Activated CD8-positive, alpha-beta memory T cell treated with anti-CD3 and anti-CD28 coated beads, Interleukin-2, amount 10 ng/mL, durations not matched to agents 7 days and 5 days (primary cell): ENCODE measurements around the gene LRPAP1. TPM values are rescaled to one million over a fixed set of nuclear protein-coding genes. Genes with fewer than 3 reads are reported as not detected.
"Not testable (repeated sequence)": the region's sequence is repeated elsewhere in the genome, so short reads cannot be mapped to it uniquely, and the experiment has no call there.

Source experiments
- ATAC-seq: fragments of 150-1000 bp; cut with Tn5 transposase; one replicate; pipeline ENCODE4 v1.10.0; 2021; ENCODE audit warnings: moderate library complexity
- CTCF ChIA-PET: fragments of 350-600 bp; sonication (Branson Sonifier 250); formaldehyde crosslinking; loops from one replicate; lab custom pipeline; 2021; ENCODE audit warnings: antibody characterized with exemption; lab: Charles Lee
- DNase-seq: peaks from one replicate; pipeline ENCODE4 v3.0.0-alpha.2; 2020
- H3K27ac Mint-ChIP-seq: one replicate; pipeline ENCODE4 v1.8.0; 2021; ENCODE audit warnings: mild to moderate bottlenecking, mixed read lengths
- H3K27me3 Mint-ChIP-seq: one replicate; pipeline ENCODE4 v1.8.0; 2021; ENCODE audit warnings: mixed read lengths
- H3K36me3 Mint-ChIP-seq: one replicate; pipeline ENCODE4 v1.8.0; 2021; ENCODE audit warnings: mild to moderate bottlenecking, mixed read lengths
- H3K4me1 Mint-ChIP-seq: one replicate; pipeline ENCODE4 v1.8.0; 2021; ENCODE audit warnings: mixed read lengths
- H3K4me3 Mint-ChIP-seq: one replicate; pipeline ENCODE4 v1.8.0; 2021; ENCODE audit warnings: mild to moderate bottlenecking, moderate library complexity, mixed read lengths
- H3K9me3 Mint-ChIP-seq: one replicate; pipeline ENCODE4 v1.8.0; 2022; ENCODE audit warnings: low read depth, mixed read lengths
- total RNA-seq, 2 experiments: library from RNA; stranded (reverse); gene quantifications; one replicate each; pipeline ENCODE4 v1.2.3, GENCODE V29; 2021

LRPAP1 gene
- total RNA-seq, 2 experiments from 2014 or later: 77.2 to 87.6 TPM

- H3K27me3 Mint-ChIP-seq: no peaks in the 10 kb centered on the region
- CTCF ChIA-PET: no interaction called here
- no peaks in the 10 kb centered on the region for H3K9me3 Mint-ChIP-seq
- H3K4me3 Mint-ChIP-seq: no peak overlapping the region
- H3K27ac Mint-ChIP-seq: no peak overlapping the region
- ATAC-seq (no peak), DNase-seq (no peak)
- H3K4me1 Mint-ChIP-seq: no peaks in the 10 kb centered on the region
- H3K36me3 Mint-ChIP-seq: peaks cover 25% of the 10 kb centered on the region
Observed at GRCh38 chr4:3516061-3516835, 16.0 kb downstream of the LRPAP1 start.

- CTCF ChIA-PET: no interaction called here
- ATAC-seq: no peak
- no peak overlapping the region for H3K4me3 Mint-ChIP-seq
- no peaks in the 10 kb centered on the region for H3K4me1 Mint-ChIP-seq
- H3K36me3 Mint-ChIP-seq: peaks cover 30% of the 10 kb centered on the region
- no peak overlapping the region for H3K27ac Mint-ChIP-seq
- H3K9me3 Mint-ChIP-seq: no peaks in the 10 kb centered on the region
- DNase-seq: no peak
- H3K27me3 Mint-ChIP-seq: no peaks in the 10 kb centered on the region
Observed at GRCh38 chr4:3515646-3516045, 16.6 kb downstream of the LRPAP1 start.

GRCh38 chr4:3514806-3515501 is 17.3 kb downstream of the LRPAP1 start:
- CTCF ChIA-PET: no interaction called here

GRCh38 chr4:3514221-3514780 is 17.9 kb downstream of the LRPAP1 start:
- H3K4me3 Mint-ChIP-seq: no peak overlapping the region
- H3K27ac Mint-ChIP-seq: no peak overlapping the region
- no peaks in the 10 kb centered on the region for H3K27me3 Mint-ChIP-seq
- DNase-seq (no peak), ATAC-seq (no peak)
- H3K9me3 Mint-ChIP-seq: no peaks in the 10 kb centered on the region
- no peaks in the 10 kb centered on the region for H3K4me1 Mint-ChIP-seq
- peaks cover 34% of the 10 kb centered on the region for H3K36me3 Mint-ChIP-seq
- CTCF ChIA-PET: interaction anchor here (1.1 kb wide), 1 partner anchor 70 kb away, joined by 3 read pairs; no protein-coding TSS in a partner anchor

More at GRCh38 chr4:3514806-3515501, 17.3 kb downstream of the LRPAP1 start:
- no peak overlapping the region for H3K4me3 Mint-ChIP-seq
- no peaks in the 10 kb centered on the region for H3K27me3 Mint-ChIP-seq
- H3K36me3 Mint-ChIP-seq: peaks cover 34% of the 10 kb centered on the region
- no peaks in the 10 kb centered on the region for H3K9me3 Mint-ChIP-seq
- no peaks in the 10 kb centered on the region for H3K4me1 Mint-ChIP-seq
- H3K27ac Mint-ChIP-seq: no peak overlapping the region
- ATAC-seq (no peak), DNase-seq (no peak)

- CTCF ChIA-PET: interaction anchor here (1.1 kb wide), 1 partner anchor 70 kb away, joined by 3 read pairs; no protein-coding TSS in a partner anchor
- H3K36me3 Mint-ChIP-seq: peaks cover 36% of the 10 kb centered on the region
- DNase-seq (no peak), ATAC-seq (no peak)
- no peaks in the 10 kb centered on the region for H3K4me1 Mint-ChIP-seq
- H3K27me3 Mint-ChIP-seq: no peaks in the 10 kb centered on the region
- H3K9me3 Mint-ChIP-seq: no peaks in the 10 kb centered on the region
- no peak overlapping the region for H3K4me3 Mint-ChIP-seq
- H3K27ac Mint-ChIP-seq: no peak overlapping the region
Observed at GRCh38 chr4:3513807-3514206, 18.4 kb downstream of the LRPAP1 start.

- H3K36me3 Mint-ChIP-seq: peaks cover 40% of the 10 kb centered on the region
- no peaks in the 10 kb centered on the region for H3K4me1 Mint-ChIP-seq
- DNase-seq (no peak), ATAC-seq (no peak)
- H3K27me3 Mint-ChIP-seq: no peaks in the 10 kb centered on the region
- CTCF ChIA-PET: no interaction called here
- no peak overlapping the region for H3K27ac Mint-ChIP-seq
- no peaks in the 10 kb centered on the region for H3K9me3 Mint-ChIP-seq
- no peak overlapping the region for H3K4me3 Mint-ChIP-seq
Observed at GRCh38 chr4:3512719-3513118, 19.5 kb downstream of the LRPAP1 start.

- no peak overlapping the region for H3K4me3 Mint-ChIP-seq
- CTCF ChIA-PET: no interaction called here
Observed at GRCh38 chr4:3512279-3512678, 19.9 kb downstream of the LRPAP1 start.

GRCh38 chr4:3511601-3512000 is 20.6 kb downstream of the LRPAP1 start:
- DNase-seq, CTCF ChIA-PET, H3K4me1 Mint-ChIP-seq, H3K9me3 Mint-ChIP-seq, H3K27ac Mint-ChIP-seq, ATAC-seq, H3K27me3 Mint-ChIP-seq, H3K4me3 Mint-ChIP-seq: not testable (repeated sequence)
- peaks cover 45% of the 10 kb centered on the region for H3K36me3 Mint-ChIP-seq

More at GRCh38 chr4:3512279-3512678, 19.9 kb downstream of the LRPAP1 start:
- DNase-seq (no peak), ATAC-seq (no peak)
- peaks cover 41% of the 10 kb centered on the region for H3K36me3 Mint-ChIP-seq
- no peak overlapping the region for H3K27ac Mint-ChIP-seq
- H3K9me3 Mint-ChIP-seq: no peaks in the 10 kb centered on the region
- H3K4me1 Mint-ChIP-seq: no peaks in the 10 kb centered on the region
- H3K27me3 Mint-ChIP-seq: no peaks in the 10 kb centered on the region

GRCh38 chr4:3511187-3511586 is 21.0 kb downstream of the LRPAP1 start:
- DNase-seq: no peak
- Mint-ChIP-seq H3K27ac (no peak overlapping the region), H3K4me3 (no peak overlapping the region), H3K9me3 (no peaks in the 10 kb centered on the region), H3K27me3 (no peaks in the 10 kb centered on the region), H3K4me1 (no peaks in the 10 kb centered on the region), H3K36me3 (peaks cover 45% of the 10 kb centered on the region)
- no peak for ATAC-seq
- CTCF ChIA-PET: no interaction called here

- H3K27ac Mint-ChIP-seq: no peak overlapping the region
- ATAC-seq (no peak), DNase-seq (no peak)
- CTCF ChIA-PET: no interaction called here
- H3K9me3 Mint-ChIP-seq: no peaks in the 10 kb centered on the region
- H3K4me1 Mint-ChIP-seq: no peaks in the 10 kb centered on the region
- H3K4me3 Mint-ChIP-seq: no peak overlapping the region
- H3K27me3 Mint-ChIP-seq: no peaks in the 10 kb centered on the region
- peaks cover 48% of the 10 kb centered on the region for H3K36me3 Mint-ChIP-seq
Observed at GRCh38 chr4:3510481-3510880, 21.7 kb downstream of the LRPAP1 start.

- Mint-ChIP-seq H3K4me3 (no peak overlapping the region), H3K27me3 (no peaks in the 10 kb centered on the region), H3K4me1 (peaks cover 7% of the 10 kb centered on the region), H3K36me3 (peaks cover 49% of the 10 kb centered on the region), H3K27ac (no peak overlapping the region), H3K9me3 (no peaks in the 10 kb centered on the region)
- no peak for DNase-seq
- CTCF ChIA-PET: no interaction called here
- ATAC-seq: no peak
Observed at GRCh38 chr4:3508542-3508941, 23.7 kb downstream of the LRPAP1 start.

GRCh38 chr4:3505231-3505630 is 27.0 kb downstream of the LRPAP1 start:
- Mint-ChIP-seq H3K36me3 (peaks cover 26% of the 10 kb centered on the region), H3K27me3 (no peaks in the 10 kb centered on the region), H3K4me1 (peaks cover 10% of the 10 kb centered on the region), H3K27ac (no peak overlapping the region), H3K9me3 (no peaks in the 10 kb centered on the region), H3K4me3 (no peak overlapping the region)
- DNase-seq (no peak), ATAC-seq (no peak)
- CTCF ChIA-PET: interaction anchor here (1.5 kb wide), 1 partner anchor 25 kb away, joined by 4 read pairs; no protein-coding TSS in a partner anchor

- Mint-ChIP-seq H3K36me3 (peaks cover 14% of the 10 kb centered on the region), H3K4me3 (no peak overlapping the region), H3K27ac (no peak overlapping the region), H3K9me3 (no peaks in the 10 kb centered on the region), H3K4me1 (peaks cover 10% of the 10 kb centered on the region), H3K27me3 (no peaks in the 10 kb centered on the region)
- ATAC-seq (no peak), DNase-seq (no peak)
- CTCF ChIA-PET: no interaction called here
Observed at GRCh38 chr4:3502941-3503936, 29.0 kb downstream of the LRPAP1 start.
